Inferior parietal cortex (tissue), 1 donor: ENCODE measurements around the gene LRTM1.
A peak's percentile ranks its signal among the peaks of the same experiment; 100 is the strongest.

ENCODE experiments used
- DNase-seq: peaks from one replicate; pipeline ENCODE4 v3.0.0-alpha.2; 2016; ENCODE audit errors: extremely low spot score

The LRTM1 gene

GRCh38 chr3:54892168-54892567 is 35.7 kb downstream of the LRTM1 start:
- no peak for DNase-seq

- DNase-seq = peak; percentile 63
These were observed 36.3 kb downstream of the LRTM1 start for GRCh38 chr3:54891540-54891897.

GRCh38 chr3:54889731-54890130 is 38.1 kb downstream of the LRTM1 start:
- peak; percentile 23 for DNase-seq

- peak; percentile 52 for DNase-seq
These were observed 39.0 kb downstream of the LRTM1 start for GRCh38 chr3:54888873-54889272.

GRCh38 chr3:54888162-54888561 is 39.7 kb downstream of the LRTM1 start:
- DNase-seq = peak; percentile 42

- DNase-seq = no peak
These were observed 45.6 kb downstream of the LRTM1 start for GRCh38 chr3:54882129-54882833.

GRCh38 chr3:54878145-54878544 is 49.7 kb downstream of the LRTM1 start:
- no peak for DNase-seq

GRCh38 chr3:54877730-54878129 is 50.1 kb downstream of the LRTM1 start:
- DNase-seq = no peak

GRCh38 chr3:54876694-54877093 is 51.2 kb downstream of the LRTM1 start:
- no peak for DNase-seq

- no peak for DNase-seq
These were observed 52.1 kb downstream of the LRTM1 start for GRCh38 chr3:54875596-54876268.

- no peak for DNase-seq
These were observed 52.9 kb downstream of the LRTM1 start for GRCh38 chr3:54874816-54875556.

GRCh38 chr3:54873059-54874010 is 54.5 kb downstream of the LRTM1 start:
- DNase-seq = no peak

- no peak for DNase-seq
These were observed 56.0 kb downstream of the LRTM1 start for GRCh38 chr3:54871867-54872266.

- peak; percentile 63 for DNase-seq
These were observed 57.4 kb downstream of the LRTM1 start for GRCh38 chr3:54870423-54870822.
